ENCODE data around the gene KLHL36. TPM values are rescaled to one million over a fixed set of nuclear protein-coding genes. Genes with fewer than 3 reads are reported as not detected.
"Not testable (repeated sequence)": the region's sequence is repeated elsewhere in the genome, so short reads cannot be mapped to it uniquely, and the experiment has no call there.

The KLHL36 gene
- total RNA-seq, 2 experiments from 2014 or later = 34.8 to 35.0 TPM

DNA sequence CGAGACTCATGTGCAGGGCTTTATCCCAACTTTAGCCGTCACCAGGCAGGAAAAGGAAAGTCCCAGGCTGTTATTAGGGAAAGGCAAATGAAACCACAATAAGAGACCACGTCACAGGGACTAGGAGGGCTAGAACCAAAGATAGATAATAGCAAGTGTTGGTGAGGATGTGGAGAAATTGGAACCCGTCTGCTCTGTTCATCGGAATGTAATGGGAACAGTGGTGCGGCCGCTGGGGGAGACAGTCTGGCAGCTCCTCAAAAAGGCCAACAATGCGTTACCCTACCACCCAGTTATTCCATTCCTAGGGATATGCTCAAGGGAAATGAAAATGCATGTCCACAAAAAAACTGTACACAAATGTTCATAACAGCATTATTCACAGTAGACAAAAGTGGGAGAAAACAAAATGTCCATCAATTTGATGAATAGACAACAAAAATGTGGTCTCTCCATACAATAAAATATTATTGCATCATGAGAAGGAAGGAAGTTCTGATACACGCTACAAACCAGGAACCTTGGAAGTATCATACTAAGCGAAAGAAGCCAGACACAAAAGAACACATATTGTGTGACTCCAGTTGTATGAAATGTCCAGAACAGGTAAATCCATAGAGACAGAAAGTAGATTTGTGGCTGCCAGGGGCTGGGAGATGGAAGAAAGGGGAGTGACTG, 32.0 kb downstream of the KLHL36 start:
- CTCF ChIA-PET = interaction anchor here (0.8 to 1.9 kb wide), 2 partner anchors 8 to 20 kb away, joined by 3 to 5 read pairs; no protein-coding TSS in a partner anchor
- POLR2A ChIA-PET = no interaction called here

- POLR2A ChIA-PET = no interaction called here
- CTCF ChIA-PET = interaction anchor here (1.3 to 1.9 kb wide), 2 partner anchors 9 to 45 kb away, joined by 3 to 5 read pairs; no protein-coding TSS in a partner anchor
Measured at GRCh38 chr16:84680843-84681629, 32.7 kb downstream of the KLHL36 start.

GRCh38 chr16:84683691-84684591, 35.6 kb downstream of the KLHL36 start:
- POLR2A ChIA-PET = no interaction called here
- CTCF ChIA-PET = interaction anchor here (1.3 kb wide), 1 partner anchor 11 kb away, joined by 3 read pairs; no protein-coding TSS in a partner anchor

DNA sequence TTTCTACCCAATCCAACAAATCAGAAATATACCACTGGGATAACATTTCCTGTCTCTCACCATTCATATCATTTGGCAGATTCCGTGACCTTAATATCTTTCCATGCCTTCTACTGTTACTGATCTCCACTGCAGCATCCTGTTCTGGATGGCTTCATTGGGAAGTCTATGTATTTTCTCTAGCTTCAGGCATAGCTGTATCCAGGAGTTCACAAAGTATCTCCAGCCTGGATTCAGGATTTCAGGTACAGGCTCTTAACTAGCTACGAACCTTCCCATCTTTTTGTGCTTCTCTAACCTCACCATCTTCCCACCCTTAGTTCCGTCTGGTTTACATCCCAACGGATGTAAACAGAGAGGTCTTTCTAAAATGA, 36.3 kb downstream of the KLHL36 start:
- POLR2A ChIA-PET = no interaction called here
- CTCF ChIA-PET = interaction anchor here (1.3 kb wide), 1 partner anchor 12 kb away, joined by 3 read pairs; no protein-coding TSS in a partner anchor

GRCh38 chr16:84685210-84685609, 36.9 kb downstream of the KLHL36 start:
- CTCF ChIA-PET = no interaction called here
- POLR2A ChIA-PET = no interaction called here

- POLR2A ChIA-PET = no interaction called here
- CTCF ChIA-PET = interaction anchor here (0.9 to 1.1 kb wide), 3 partner anchors 14 to 64 kb away, joined by 3 to 4 read pairs (median 3); no protein-coding TSS in a partner anchor
Measured at GRCh38 chr16:84686707-84687298, 38.5 kb downstream of the KLHL36 start.

GRCh38 chr16:84687715-84688114, 39.4 kb downstream of the KLHL36 start:
- POLR2A ChIA-PET = interaction anchor here (0.6 to 0.7 kb wide), 3 partner anchors 42 to 136 kb away, joined by 4 to 7 read pairs (median 6); no protein-coding TSS in a partner anchor
- CTCF ChIA-PET = interaction anchor here (0.7 to 1.1 kb wide), 4 partner anchors 13 to 180 kb away, joined by 3 to 4 read pairs (median 4); no protein-coding TSS in a partner anchor

DNA sequence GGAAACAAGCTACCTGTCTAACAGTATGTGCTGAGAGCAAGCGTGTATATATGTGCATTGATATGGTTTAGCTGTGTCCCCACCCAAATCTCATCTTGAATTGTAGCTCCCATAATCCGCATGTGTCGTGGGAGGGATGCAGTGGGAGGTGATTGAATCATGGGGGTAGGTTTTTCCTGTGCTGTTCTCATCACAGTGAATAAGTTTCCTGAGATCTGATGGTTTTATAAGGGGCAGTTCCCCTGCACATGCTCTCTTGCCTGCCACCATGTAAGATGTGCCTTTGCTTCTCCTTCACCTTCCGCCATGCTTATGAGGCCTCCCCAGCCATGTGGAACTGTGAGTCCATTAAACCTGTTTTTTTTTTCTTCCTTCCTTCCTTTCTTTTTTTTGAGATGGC, 39.9 kb downstream of the KLHL36 start:
- POLR2A ChIA-PET = not testable (repeated sequence)
- CTCF ChIA-PET = interaction anchor here (0.7 to 1.0 kb wide), 2 partner anchors 65 to 180 kb away, joined by 3 read pairs; no protein-coding TSS in a partner anchor

DNA sequence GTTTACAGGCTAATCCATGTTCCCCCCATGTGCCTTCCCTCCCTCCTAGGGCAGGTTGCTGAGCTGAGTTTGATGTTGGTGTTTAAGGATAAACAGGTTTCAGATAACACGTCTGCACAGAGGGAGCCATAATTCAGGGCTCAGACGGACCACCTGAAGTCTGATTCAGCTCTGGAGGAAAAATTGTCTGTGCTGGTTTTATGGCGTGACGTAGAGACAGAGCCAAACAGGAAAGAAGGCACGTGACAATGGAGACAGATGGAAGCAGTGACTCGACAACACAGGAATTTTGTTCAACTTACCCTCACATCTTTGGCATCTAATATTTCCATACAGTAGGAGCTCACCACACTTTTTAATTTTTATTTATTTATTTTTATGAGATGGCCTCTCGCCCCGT, 40.8 kb downstream of the KLHL36 start:
- ChIA-PET CTCF (interaction anchor here (1.1 kb wide), 1 partner anchor 36 kb away, joined by 3 read pairs; no protein-coding TSS in a partner anchor), POLR2A (no interaction called here)

GRCh38 chr16:84690088-84690819, 41.9 kb downstream of the KLHL36 start:
- ChIA-PET POLR2A (no interaction called here), CTCF (no interaction called here)

GRCh38 chr16:84692451-84693214, 44.3 kb downstream of the KLHL36 start:
- CTCF ChIA-PET = no interaction called here
- POLR2A ChIA-PET = no interaction called here

GRCh38 chr16:84693869-84694268, 45.6 kb downstream of the KLHL36 start:
- ChIA-PET POLR2A (interaction anchor here (0.6 kb wide), 1 partner anchor 32 kb away, joined by 4 read pairs; no protein-coding TSS in a partner anchor), CTCF (interaction anchor here (0.6 to 1.1 kb wide), 3 partner anchors 32 to 550 kb away, joined by 3 to 5 read pairs (median 4); no protein-coding TSS in a partner anchor)

DNA sequence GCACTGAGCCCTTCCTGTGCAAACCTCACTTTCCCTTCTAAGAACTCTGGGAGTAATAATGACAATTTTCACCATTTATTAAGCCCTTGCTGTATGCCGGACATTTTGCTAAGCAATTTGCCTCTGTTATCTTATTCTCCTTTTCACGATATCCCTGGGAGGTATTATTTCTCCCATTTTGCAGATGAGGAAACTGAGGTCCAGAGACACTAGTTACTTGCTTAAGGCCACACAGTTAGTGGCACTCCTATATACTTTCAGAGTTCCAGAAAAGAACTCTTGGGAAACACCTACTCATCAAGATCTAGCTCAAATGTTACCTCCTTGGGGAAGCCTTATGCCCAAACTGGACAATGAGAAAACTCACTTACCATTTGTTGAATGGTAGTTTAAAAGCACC, 46.7 kb downstream of the KLHL36 start:
- CTCF ChIA-PET = interaction anchor here (1.1 kb wide), 1 partner anchor 23 kb away, joined by 3 read pairs; no protein-coding TSS in a partner anchor
- POLR2A ChIA-PET = no interaction called here

GRCh38 chr16:84699147-84699711, 50.9 kb downstream of the KLHL36 start:
- POLR2A ChIA-PET = no interaction called here

DNA sequence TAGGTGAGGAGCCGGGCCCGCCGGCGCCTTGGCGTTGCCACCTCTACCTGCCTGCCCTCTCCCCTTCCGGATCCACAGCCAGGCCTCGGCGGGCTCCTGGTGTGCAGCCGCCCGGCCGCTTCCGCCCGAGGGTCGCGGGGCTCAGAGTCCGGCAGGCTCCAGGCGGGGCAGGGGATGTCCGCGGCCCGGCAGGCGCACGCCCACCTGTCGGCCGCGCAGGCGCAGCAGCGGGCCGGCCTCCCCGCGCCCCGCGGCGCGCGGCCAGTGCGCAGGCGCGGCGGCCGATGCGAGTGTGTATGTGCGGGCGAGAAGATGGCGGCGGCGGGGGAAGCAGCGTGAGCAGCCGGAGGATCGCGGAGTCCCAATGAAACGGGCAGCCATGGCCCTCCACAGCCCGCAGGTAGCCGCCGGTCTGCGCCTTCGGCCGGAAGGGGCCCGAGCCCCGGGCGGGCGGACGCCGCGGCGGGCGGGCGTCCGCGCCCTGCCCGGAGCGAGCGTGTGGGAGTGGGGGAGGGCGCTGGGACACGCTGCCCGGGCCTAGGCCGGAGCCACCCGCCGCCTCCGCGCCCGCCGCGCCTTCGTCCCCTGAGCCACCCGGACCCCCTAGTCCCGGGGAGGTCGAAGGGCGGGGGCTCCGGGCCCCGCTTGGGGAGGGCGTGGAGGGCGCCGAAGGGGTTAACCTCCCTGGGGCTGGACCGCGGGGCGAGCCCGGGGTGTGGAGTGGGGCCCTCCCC, 51.6 kb downstream of the KLHL36 start, which contains the start of gene USP10:
USP10 (plus strand) TSS at position 289 of the 734 bp plus-strand sequence; CDS start at position 380, 91 bp downstream.
- POLR2A ChIA-PET = interaction anchor here (1.0 to 1.3 kb wide), 3 partner anchors 23 to 51 kb away, joined by 3 to 5 read pairs (median 5); no protein-coding TSS in a partner anchor
- CTCF ChIA-PET = interaction anchor here (0.9 to 4.1 kb wide), 6 partner anchors 13 to 193 kb away, joined by 3 to 20 read pairs (median 4); no protein-coding TSS in a partner anchor

More at GRCh38 chr16:84699147-84699711, 50.9 kb downstream of the KLHL36 start:
- CTCF ChIA-PET = no interaction called here
